Fibroblast of mammary gland (primary cell): ENCODE results near the gene RACGAP1.

Experiments
- DNase-seq: peaks from one replicate; pipeline ENCODE4 v3.0.0-alpha.2; 2010; ENCODE audit warnings: low read depth
- H3K4me3 ChIP-seq: 2 replicates; pipeline ENCODE4 v1.5.1; 2011; ENCODE audit warnings: low read depth, mild to moderate bottlenecking, low read length, moderate library complexity; ENCODE audit not compliant: control insufficient read depth
- TF ChIP-seq, protein P1 (sequence below): conservative IDR thresholded peaks from 2 replicates; pipeline ENCODE4 v1.5.1; 2011; ENCODE audit warnings: low read depth, low read length, inconsistent platforms; ENCODE audit not compliant: control insufficient read depth, insufficient read depth

The RACGAP1 gene

DNA sequence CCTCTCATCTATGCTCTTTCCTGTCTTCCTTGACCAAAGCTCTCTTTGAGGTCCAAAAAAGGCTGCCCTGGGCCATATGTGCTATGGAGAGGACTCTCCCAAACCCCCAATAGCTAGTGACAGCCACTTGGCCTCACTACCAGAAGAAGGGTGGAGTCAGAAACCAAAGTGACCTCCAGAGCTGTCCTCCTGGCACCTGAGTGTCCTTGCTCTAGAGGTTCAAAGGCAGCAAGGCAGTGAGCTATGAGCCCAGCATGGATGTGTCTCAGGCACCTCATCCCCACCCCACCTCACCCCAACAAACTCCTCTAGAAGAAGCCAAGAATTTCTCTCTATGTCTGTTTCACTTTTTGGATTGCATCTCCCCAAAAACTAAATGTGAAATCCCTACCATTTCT, 67.7 kb downstream of the RACGAP1 start:
- TF ChIP-seq, protein P1, sequence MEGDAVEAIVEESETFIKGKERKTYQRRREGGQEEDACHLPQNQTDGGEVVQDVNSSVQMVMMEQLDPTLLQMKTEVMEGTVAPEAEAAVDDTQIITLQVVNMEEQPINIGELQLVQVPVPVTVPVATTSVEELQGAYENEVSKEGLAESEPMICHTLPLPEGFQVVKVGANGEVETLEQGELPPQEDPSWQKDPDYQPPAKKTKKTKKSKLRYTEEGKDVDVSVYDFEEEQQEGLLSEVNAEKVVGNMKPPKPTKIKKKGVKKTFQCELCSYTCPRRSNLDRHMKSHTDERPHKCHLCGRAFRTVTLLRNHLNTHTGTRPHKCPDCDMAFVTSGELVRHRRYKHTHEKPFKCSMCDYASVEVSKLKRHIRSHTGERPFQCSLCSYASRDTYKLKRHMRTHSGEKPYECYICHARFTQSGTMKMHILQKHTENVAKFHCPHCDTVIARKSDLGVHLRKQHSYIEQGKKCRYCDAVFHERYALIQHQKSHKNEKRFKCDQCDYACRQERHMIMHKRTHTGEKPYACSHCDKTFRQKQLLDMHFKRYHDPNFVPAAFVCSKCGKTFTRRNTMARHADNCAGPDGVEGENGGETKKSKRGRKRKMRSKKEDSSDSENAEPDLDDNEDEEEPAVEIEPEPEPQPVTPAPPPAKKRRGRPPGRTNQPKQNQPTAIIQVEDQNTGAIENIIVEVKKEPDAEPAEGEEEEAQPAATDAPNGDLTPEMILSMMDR = no peak
- no peak overlapping the region for H3K4me3 ChIP-seq
- no peak for DNase-seq

DNA sequence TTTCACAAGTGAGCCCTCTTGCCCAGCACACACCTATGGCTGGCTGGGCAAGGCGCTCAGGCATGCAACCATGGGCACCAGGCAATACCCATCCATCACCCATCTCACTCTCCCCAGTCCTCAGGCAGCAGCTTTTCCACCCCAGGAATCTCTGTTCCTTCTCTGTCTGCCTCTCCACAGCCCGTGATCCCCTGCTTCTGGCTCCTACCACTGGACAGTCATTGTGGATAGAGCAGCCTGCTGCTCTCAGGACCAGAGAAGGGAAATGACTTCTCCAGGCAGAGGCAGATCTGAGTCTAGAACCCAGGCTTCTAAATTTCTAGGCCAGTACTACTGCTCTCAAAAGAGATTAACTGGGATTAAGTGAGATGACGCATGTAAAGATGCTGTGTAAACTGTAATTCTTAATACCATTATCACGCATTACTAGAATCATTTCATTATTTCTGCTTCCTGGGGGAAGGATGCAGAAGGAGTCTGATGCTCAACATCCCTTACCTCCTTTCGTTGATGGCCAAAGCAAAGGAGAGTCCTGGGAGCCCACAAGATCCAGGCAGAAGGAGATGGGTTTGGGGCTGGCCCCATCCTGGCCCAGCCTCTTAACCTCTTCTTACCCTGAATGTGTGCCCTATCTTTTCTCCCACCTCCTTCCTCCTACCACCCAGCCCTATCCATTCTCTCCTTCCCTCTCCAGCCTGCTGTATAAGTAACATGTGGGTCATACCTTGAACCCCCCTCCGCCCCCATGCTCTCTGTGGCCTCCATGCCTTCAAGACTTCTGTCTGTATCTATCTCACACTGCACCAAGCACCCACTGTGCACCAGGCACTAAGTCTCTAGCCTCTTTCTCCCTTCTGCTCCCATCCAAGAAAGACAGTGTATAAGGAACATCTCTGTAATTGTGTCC, 68.4 kb downstream of the RACGAP1 start:
- TF ChIP-seq, protein P1 = no peak
- no peak overlapping the region for H3K4me3 ChIP-seq

DNA sequence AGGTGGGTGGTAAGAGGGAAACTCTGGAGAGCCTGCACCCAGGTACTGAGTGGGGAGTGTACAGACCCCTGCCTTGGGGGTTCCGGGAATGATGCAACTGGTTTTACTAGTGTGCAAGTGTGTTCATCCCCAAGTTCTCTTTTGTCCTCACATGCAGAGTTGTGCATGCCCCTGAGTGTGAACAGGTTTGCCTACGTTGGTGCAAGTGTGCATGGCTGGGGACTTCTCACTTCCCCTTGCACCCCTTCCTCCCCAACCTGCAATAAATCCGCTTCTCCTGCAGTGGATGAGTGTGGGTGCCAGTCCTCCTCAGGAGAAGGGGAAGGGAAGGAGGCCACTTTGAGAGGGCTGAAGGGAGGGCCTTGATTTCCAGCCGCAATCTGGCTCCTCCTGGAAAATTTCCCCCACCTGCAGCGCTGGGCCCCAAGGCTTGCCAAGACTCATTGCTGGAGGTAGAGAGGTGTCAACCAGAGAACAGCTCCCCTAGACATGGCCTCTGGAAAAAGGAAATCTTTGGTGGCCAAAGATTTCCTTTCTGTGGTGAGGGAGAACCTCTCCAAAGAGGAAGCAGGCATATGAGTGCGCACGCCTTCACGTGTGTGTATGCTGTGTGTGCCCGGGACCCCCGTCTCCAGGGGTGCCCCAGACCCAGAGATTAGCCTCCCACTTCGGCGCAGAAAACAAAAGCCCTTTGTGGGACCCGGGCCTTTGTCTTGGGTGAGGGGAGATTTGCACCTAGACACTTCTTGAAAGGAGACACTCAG, 69.2 kb downstream of the RACGAP1 start:
- no peak overlapping the region for H3K4me3 ChIP-seq
- TF ChIP-seq, protein P1 = no peak
- DNase-seq = no peak

More for the DNA sequence above, 68.4 kb downstream of the RACGAP1 start:
- DNase-seq = no peak

DNA sequence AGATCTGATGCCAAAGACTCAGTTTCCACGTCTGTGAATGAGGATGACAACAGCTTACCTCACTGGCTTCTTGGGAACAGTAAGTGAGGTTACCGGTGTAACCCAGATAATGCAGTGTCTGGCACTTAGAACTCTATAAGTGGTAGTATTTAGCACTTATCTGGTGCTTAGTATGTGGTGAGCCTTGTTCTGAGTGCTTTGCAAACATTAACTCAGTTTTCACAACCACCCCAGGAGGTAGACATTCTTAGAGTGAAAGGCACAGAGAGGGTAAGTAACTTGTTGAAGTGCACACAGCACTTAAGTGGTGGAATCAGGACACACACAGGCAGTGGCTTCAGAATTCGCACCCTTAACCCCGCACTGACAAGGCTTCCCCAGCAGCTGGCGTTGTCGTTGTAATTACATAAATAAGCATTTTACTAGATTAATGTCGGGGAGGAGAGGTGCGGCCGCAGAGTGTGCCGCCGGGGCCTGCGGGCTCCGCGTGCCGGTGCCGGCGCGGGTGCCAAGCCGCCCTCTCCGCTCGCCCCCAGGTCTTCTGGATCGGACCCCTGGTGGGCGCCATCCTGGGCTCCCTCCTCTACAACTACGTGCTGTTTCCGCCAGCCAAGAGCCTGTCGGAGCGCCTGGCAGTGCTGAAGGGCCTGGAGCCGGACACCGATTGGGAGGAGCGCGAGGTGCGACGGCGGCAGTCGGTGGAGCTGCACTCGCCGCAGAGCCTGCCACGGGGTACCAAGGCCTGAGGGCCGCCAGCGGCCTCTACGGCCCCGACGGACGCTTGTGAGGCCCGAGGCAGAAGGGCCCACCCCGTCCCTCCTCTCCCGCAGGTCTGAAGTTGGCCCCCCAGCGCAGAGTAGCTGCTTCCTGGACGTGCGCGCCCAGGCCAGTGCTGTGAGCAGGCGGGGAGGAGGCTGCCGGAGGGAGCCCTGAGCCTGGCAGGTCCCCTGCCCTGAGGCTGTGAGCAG, 70.1 kb downstream of the RACGAP1 start:
- TF ChIP-seq, protein P1 = no peak
- no peak overlapping the region for H3K4me3 ChIP-seq
- no peak for DNase-seq

DNA sequence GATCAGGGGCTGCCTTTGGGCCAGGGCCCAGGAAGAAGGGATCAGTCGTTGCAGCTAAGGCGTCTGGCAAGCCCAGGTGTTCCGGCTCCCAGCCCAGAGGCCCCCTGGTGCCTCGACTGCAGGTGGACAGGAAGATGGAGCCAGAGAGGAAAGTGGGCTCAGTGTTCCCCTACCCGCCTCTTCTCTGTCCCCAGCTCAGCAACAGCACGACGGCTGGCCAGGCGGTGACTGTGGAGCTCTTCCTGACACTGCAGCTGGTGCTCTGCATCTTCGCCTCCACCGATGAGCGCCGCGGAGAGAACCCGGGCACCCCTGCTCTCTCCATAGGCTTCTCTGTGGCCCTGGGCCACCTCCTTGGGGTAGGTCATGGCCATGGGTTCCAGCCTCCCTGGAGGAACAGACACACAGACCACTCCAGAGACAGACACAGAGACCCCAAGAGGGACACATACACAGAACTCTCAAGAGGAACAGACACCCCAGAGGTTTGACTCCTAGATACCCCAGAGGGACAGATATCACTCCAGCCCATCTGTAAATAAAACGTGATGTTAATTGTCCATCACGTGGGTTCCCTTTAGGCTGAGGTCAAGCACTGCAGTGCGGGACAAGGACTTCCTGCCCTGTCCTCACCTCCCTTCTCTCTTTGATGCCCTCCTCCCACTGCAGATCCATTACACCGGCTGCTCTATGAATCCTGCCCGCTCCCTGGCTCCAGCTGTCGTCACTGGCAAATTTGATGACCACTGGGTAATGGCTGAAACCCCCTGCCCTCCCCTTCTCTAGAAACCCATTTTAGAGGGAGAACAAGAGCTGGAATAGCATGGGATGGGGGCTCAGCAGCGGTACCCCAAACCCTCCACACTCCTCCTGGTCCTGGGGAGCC, 71.1 kb downstream of the RACGAP1 start:
- TF ChIP-seq, protein P1 = no peak
- DNase-seq = no peak
- H3K4me3 ChIP-seq = no peak overlapping the region
